Panc1 (cell line): ENCODE data around the gene LRSAM1. TPM values are rescaled to one million over a fixed set of nuclear protein-coding genes. Genes with fewer than 3 reads are reported as not detected.
A peak's percentile ranks its signal among the peaks of the same experiment; 100 is the strongest.

Experiments used
- ATAC-seq: fragments of 200-7000 bp; cut with Tn5 transposase; 2 replicates; pipeline ENCODE4 v1.9.1; 2020; ENCODE audit warnings: mild to moderate bottlenecking, moderate library complexity
- BruUV-seq: library from RNA; stranded (reverse); fragments of 400-500 nt; replicated peaks from 2 replicates; lab custom pipeline; 2021; lab: Mats Ljungman, UMichigan
- CTCF ChIA-PET: fragments of 300-600 bp; sonication (Branson Sonifier 250); formaldehyde crosslinking; loops from one replicate; lab custom pipeline; 2022; ENCODE audit warnings: antibody characterized with exemption; lab: Charles Lee
- POLR2A ChIA-PET: fragments of 300-600 bp; sonication (Branson Sonifier 250); formaldehyde crosslinking; loops from one replicate; lab custom pipeline; 2022; ENCODE audit warnings: antibody characterized with exemption; lab: Charles Lee
- DNase-seq: peaks from one replicate; pipeline ENCODE4 v3.0.0-alpha.2; 2010; ENCODE audit warnings: low read depth, low spot score
- H3K27ac ChIP-seq: 2 replicates; pipeline ENCODE4 v1.5.1; 2011; ENCODE audit warnings: mild to moderate bottlenecking, low read length, inconsistent platforms
- H3K27me3 ChIP-seq: fragments of 200-500 bp; sonication (Bioruptor generic); 2 replicates; pipeline ENCODE4 v1.6.0; 2014; ENCODE audit warnings: low read length, inconsistent platforms; ENCODE audit not compliant: control insufficient read depth, insufficient read depth
- H3K36me3 ChIP-seq: fragments of 200-500 bp; sonication (Bioruptor generic); 2 replicates; pipeline ENCODE4 v1.5.1; 2014; ENCODE audit warnings: inconsistent platforms, mild to moderate bottlenecking, low read length, moderate library complexity; ENCODE audit not compliant: control insufficient read depth, insufficient read depth
- H3K4me1 ChIP-seq: 2 replicates; pipeline ENCODE4 v1.5.1; 2011; ENCODE audit warnings: inconsistent platforms, mild to moderate bottlenecking, low read length, moderate library complexity; ENCODE audit not compliant: control insufficient read depth, insufficient read depth
- H3K4me3 ChIP-seq, 2 experiments: 2 replicates each; pipeline ENCODE4 v1.5.1; 2011 to 2012; ENCODE audit warnings: low read depth in 2 of 2, low read length in 2 of 2, mild to moderate bottlenecking in 2 of 2, inconsistent platforms in 1 of 2, moderate library complexity in 1 of 2
- H3K9me3 ChIP-seq: fragments of 200-500 bp; sonication (Bioruptor generic); 2 replicates; pipeline ENCODE4 v1.5.1; 2014; ENCODE audit warnings: low read depth, mild to moderate bottlenecking, inconsistent platforms, low read length, moderate library complexity; ENCODE audit not compliant: control insufficient read depth, insufficient read depth
- POLR2AphosphoS5 ChIP-seq: IDR thresholded peaks from 2 replicates; pipeline ENCODE4 v1.6.1; 2012; ENCODE audit warnings: mild to moderate bottlenecking, low read depth, low read length, moderate library complexity
- REST ChIP-seq, 2 experiments: IDR thresholded peaks; 2 replicates each; pipeline ENCODE4 v1.6.1; 2011 to 2012; ENCODE audit warnings: low read depth in 2 of 2, control low read depth in 1 of 2, low read length in 1 of 2, mild to moderate bottlenecking in 1 of 2, moderate library complexity in 1 of 2; ENCODE audit not compliant: insufficient read depth in 1 of 2
- SIN3A ChIP-seq: IDR thresholded peaks from 2 replicates; pipeline ENCODE4 v1.6.1; 2012; ENCODE audit warnings: low read depth, mild to moderate bottlenecking, low read length, moderate library complexity, borderline replicate concordance; ENCODE audit not compliant: insufficient read depth
- TCF7L2 ChIP-seq: IDR thresholded peaks from 2 replicates; pipeline ENCODE4 v1.6.1; 2011; ENCODE audit warnings: mild to moderate bottlenecking, low read depth, low read length, inconsistent platforms
- in situ Hi-C: cut with HindIII; loops from 2 replicates; pipeline ENCODE4 v1.10.0; 2016; ENCODE audit warnings: low sequenced_read_pairs, low pct_unique_long_range_greater_than_20kb
- intact Hi-C: fragments of 100-400 bp; cut with micrococcal nuclease; formaldehyde crosslinking; loops from one replicate; pipeline ENCODE4 v1.10.0; 2022; ENCODE audit not compliant: unreplicated experiment
- total RNA-seq: library from RNA; stranded (reverse); gene quantifications from one replicate; pipeline ENCODE4 v1.2.1, GENCODE V29; 2021; ENCODE audit not compliant: unreplicated experiment
- TF ChIP-seq, protein P1 (sequence below): fragments of 450-650 bp; IDR thresholded peaks from 2 replicates; pipeline ENCODE4 v1.5.1; 2017; ENCODE audit warnings: mild to moderate bottlenecking

LRSAM1 gene
- total RNA-seq, 1 experiment from 2014 or later: 15.4 TPM

- Histone ChIP-seq H3K36me3 (no peaks in the 10 kb centered on the region), H3K9me3 (no peaks in the 10 kb centered on the region), H3K27me3 (no peaks in the 10 kb centered on the region), H3K4me3 (no peak overlapping the region), H3K27ac (peak overlapping the region; percentile 73), H3K4me1 (peaks cover 71% of the 10 kb centered on the region)
- TF ChIP-seq SIN3A: no peak
- no peak for TF ChIP-seq TCF7L2
- no peak for TF ChIP-seq POLR2AphosphoS5
- peak; percentile 49; the same call in 1 of the 2 replicates for ATAC-seq
- CTCF ChIA-PET: interaction anchor here (0.6 to 2.6 kb wide), 2 partner anchors 12 to 337 kb away, joined by 4 to 10 read pairs; no protein-coding TSS in a partner anchor
- in situ Hi-C loops (no loop called here), intact Hi-C loops (no loop called here)
- no peak for DNase-seq
- POLR2A ChIA-PET: no interaction called here
- no TSS peak for BruUV-seq
Observed at GRCh38 chr9:127537792-127538191, 86.5 kb downstream of the LRSAM1 start.

- ChIA-PET CTCF (no interaction called here), POLR2A (no interaction called here)
- in situ Hi-C loops: no loop called here
- ATAC-seq (no peak), DNase-seq (no peak)
- no peaks in the 10 kb centered on the region for H3K36me3 ChIP-seq
- no TSS peak for BruUV-seq
- H3K9me3 ChIP-seq: no peaks in the 10 kb centered on the region
- H3K4me3 ChIP-seq: no peak overlapping the region
- intact Hi-C loops: no loop called here
- H3K27me3 ChIP-seq: no peaks in the 10 kb centered on the region
- H3K4me1 ChIP-seq: peaks cover 81% of the 10 kb centered on the region
- no peak for TF ChIP-seq SIN3A
- TF ChIP-seq TCF7L2: no peak
- TF ChIP-seq POLR2AphosphoS5: no peak
- no peak for TF ChIP-seq REST (IDR thresholded peaks at IDR 0.05; ENCODE audit: insufficient read depth in 1 of 2, low read depth in 2 of 2, low read length in 1 of 2)
- TF ChIP-seq, protein P1, sequence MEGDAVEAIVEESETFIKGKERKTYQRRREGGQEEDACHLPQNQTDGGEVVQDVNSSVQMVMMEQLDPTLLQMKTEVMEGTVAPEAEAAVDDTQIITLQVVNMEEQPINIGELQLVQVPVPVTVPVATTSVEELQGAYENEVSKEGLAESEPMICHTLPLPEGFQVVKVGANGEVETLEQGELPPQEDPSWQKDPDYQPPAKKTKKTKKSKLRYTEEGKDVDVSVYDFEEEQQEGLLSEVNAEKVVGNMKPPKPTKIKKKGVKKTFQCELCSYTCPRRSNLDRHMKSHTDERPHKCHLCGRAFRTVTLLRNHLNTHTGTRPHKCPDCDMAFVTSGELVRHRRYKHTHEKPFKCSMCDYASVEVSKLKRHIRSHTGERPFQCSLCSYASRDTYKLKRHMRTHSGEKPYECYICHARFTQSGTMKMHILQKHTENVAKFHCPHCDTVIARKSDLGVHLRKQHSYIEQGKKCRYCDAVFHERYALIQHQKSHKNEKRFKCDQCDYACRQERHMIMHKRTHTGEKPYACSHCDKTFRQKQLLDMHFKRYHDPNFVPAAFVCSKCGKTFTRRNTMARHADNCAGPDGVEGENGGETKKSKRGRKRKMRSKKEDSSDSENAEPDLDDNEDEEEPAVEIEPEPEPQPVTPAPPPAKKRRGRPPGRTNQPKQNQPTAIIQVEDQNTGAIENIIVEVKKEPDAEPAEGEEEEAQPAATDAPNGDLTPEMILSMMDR: no peak
- peak overlapping the region; percentile 84 for H3K27ac ChIP-seq
Observed at GRCh38 chr9:127538849-127539258, 87.5 kb downstream of the LRSAM1 start.

DNA sequence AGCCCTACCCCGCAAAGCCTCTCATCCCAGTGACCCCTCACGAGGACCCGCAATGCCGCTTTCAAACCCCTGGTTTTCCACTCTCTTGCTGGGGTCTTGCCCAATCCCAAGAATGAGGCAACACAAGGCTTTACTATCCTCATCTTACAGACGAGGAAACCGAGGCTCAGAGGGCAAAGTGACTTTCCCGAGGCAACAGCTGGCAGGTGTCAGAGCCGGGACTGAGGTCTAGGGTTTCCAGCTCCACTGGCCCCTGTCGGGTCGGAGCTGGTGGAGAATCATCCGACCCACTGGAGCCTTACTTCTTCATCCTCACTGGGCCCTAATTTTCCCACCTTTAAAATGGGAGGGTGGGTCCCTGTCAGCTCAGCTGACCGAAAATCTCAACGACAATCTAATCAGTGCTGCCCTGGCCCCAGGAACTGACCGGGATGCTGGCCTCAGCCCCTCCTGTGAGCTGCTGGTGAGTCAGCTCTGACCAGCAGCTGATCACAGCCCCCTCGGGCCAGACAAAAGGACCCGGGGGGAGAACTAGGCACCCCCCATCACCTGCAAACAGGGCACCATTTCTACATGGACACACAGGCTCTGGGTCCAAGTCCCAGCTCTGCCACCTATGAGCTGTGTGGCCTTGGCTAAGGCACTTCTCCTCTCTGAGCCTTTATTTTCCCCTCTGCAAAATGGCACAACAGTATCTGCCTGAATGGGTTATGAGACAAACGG, 88.1 kb downstream of the LRSAM1 start:
- H3K27ac ChIP-seq: peak overlapping the region; percentile 84
- ChIA-PET POLR2A (no interaction called here), CTCF (interaction anchor here (0.5 to 0.8 kb wide), 2 partner anchors 10 to 48 kb away, joined by 3 to 5 read pairs; no protein-coding TSS in a partner anchor)
- H3K27me3 ChIP-seq: no peaks in the 10 kb centered on the region
- BruUV-seq: no TSS peak
- H3K36me3 ChIP-seq: no peaks in the 10 kb centered on the region
- in situ Hi-C loops (no loop called here), intact Hi-C loops (no loop called here)
- TF ChIP-seq TCF7L2 (no peak), SIN3A (no peak), POLR2AphosphoS5 (no peak), REST (IDR thresholded peaks at IDR 0.05; ENCODE audit: insufficient read depth in 1 of 2, low read depth in 2 of 2, low read length in 1 of 2) (no peak)
- TF ChIP-seq, protein P1: no peak
- H3K4me1 ChIP-seq: peaks cover 81% of the 10 kb centered on the region
- H3K9me3 ChIP-seq: no peaks in the 10 kb centered on the region
- ATAC-seq (0 out of 2 replicates have a peak, but pooled peaks have one; percentile 10), DNase-seq (no peak)
- H3K4me3 ChIP-seq: no peak overlapping the region
